Stimulated activated CD4-positive, alpha-beta T cell treated with anti-CD3 and anti-CD28 coated beads, Interleukin-4, amount 100 ng/mL, for 24 hours (primary cell): ENCODE results near the gene ETV6.

ENCODE experiments used
- DNase-seq: peaks from one replicate; pipeline ENCODE4 v3.0.0-alpha.2; 2020

Gene ETV6

GRCh38 chr12:11697670-11698387, 48.4 kb downstream of the ETV6 start:
- no peak for DNase-seq

DNA sequence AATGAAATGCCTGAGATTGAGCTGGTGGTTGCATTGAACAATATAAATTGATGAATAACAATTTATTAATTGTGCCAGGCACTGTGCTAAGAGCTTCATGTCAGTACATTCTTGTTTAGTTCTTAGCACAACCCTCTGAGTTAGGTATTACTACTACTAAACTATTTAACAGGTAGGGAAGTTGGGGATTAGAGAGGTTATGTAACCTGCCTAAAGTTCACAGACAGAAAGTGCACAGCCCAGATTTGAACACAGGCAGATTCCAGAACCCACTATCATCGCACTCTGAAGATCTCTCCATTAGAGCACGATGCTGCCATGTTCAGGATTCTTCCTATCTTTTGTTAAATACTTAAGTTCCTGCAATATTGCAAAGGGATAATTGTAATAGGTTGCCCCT, 49.3 kb downstream of the ETV6 start:
- no peak for DNase-seq

DNA sequence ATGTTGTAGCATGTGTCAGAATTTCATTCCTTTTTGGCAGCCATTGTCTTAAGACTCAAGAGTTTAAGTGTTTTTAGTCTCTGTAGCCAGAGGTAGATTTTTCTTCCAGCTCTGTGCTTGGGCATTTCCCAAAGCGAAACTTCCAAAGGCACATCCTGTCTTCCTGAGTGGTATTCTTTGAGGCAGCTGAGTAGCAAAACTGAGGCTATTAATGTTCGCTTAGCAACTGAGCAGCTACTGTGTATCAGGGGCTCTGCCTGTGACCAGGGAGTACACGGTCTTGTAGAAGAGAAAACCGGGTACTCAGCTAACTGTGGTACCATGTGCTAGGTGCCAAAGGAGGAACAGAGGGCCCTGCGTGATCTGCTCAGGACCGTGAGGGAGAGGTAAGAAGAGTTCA, 52.0 kb downstream of the ETV6 start:
- no peak for DNase-seq

DNA sequence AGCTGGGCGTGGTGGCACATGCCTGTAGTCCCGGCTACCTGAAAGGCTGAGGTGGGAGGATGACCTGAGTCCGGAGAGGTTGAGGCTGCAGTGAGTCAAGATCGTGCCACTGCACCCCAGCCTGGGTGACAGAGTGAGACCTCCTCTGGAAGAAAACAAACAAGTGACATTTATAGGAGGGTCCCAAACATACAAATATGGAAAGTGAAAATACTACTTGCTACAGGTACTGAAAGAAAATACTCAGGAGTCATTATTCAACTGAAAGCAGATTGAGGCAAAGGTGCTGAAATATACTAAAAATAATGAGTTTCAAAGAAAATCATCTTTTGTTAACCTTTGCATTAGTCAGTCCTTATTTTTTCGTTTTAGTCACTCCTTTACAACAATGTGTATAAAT, 53.5 kb downstream of the ETV6 start:
- peak; percentile 8 for DNase-seq

GRCh38 chr12:11703378-11703777, 53.9 kb downstream of the ETV6 start:
- no peak for DNase-seq

- no peak for DNase-seq
Observed at GRCh38 chr12:11704089-11704488, 54.6 kb downstream of the ETV6 start.

DNA sequence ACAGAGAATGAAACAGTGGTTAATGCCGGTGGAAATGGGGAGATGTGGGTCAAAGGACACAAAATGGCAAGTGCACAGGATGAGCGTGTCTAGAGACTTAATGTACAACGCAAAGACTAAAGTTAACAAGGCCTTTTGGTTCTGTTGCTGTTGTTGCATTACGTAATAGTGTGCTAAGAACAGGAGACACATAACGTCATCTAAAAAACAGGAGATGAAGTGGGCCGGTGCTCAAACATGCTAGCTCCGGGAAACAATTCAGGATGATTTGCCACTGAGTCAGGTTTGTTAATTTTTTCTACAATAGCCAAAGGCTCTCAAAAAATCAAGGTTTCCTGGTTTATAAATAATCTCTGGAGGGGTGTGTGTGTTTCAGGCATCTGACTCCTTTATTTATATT, 55.5 kb downstream of the ETV6 start:
- DNase-seq, result no peak

- no peak for DNase-seq
Observed at GRCh38 chr12:11706509-11707379, 57.3 kb downstream of the ETV6 start.

- no peak for DNase-seq
Observed at GRCh38 chr12:11707535-11707934, 58.1 kb downstream of the ETV6 start.

GRCh38 chr12:11709513-11709912, 60.0 kb downstream of the ETV6 start:
- DNase-seq, result no peak

GRCh38 chr12:11710431-11710830, 61.0 kb downstream of the ETV6 start:
- DNase-seq, result no peak

DNA sequence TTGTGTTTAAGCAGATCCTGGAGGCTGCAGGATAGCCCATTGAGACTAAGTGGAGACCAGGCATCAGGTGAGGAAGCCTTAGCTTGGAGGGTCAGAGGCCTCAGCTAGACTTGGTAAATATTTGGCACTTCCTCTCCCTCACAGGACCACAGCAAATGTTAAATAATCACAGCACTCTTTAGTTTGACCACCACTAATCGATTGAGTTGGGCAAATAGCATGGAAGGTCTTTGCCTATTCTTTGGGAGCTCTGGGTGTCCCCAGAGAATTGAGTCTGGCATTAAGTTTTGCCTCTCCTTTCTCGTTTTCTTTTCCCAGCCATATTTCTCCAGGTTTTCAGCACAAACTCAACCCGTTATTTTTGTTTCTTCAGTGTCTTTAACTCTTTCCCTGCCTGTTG, 61.4 kb downstream of the ETV6 start:
- no peak for DNase-seq

- no peak for DNase-seq
Observed at GRCh38 chr12:11711651-11712327, 62.3 kb downstream of the ETV6 start.

GRCh38 chr12:11712491-11712890, 63.0 kb downstream of the ETV6 start:
- DNase-seq, result no peak

GRCh38 chr12:11713202-11713601, 63.7 kb downstream of the ETV6 start:
- DNase-seq, result no peak

DNA sequence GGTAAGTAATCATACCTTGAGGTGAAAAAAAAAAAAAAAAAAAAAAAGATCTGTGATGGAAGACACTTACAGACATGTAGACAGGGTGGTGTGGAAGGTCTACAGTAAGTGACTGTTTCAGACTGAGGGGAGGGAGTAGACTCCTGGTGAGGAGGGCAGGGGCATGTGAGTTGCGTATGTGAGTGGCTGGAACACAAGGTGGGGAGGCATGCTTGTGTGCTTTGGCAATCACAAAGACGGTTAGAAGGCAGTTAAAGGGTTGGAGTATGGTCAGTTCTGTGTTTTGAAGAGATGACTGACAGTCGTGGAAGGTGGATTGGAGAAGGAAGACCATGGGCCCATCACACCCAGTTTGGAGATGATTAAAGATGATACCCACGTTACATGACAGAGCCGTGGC, 65.2 kb downstream of the ETV6 start:
- no peak for DNase-seq

DNA sequence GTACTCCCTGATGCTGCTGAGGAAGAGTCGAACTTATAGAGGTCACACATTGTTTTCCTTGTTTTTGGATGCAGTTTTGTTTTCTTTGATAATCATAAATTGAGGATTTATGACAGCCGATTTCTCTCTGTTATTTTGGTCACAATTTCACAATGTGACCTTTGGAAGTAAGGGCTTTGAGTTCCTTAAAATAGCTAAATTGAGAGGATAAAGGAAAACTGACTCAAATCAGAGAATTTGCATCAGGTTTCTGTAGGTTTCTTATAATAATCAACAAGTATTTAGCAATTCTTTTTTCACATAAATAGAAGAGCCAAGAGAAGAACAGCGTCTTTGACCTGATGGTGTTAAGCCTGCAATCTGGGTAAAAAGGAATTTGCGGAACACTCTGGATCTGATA, 66.1 kb downstream of the ETV6 start:
- no peak for DNase-seq

DNA sequence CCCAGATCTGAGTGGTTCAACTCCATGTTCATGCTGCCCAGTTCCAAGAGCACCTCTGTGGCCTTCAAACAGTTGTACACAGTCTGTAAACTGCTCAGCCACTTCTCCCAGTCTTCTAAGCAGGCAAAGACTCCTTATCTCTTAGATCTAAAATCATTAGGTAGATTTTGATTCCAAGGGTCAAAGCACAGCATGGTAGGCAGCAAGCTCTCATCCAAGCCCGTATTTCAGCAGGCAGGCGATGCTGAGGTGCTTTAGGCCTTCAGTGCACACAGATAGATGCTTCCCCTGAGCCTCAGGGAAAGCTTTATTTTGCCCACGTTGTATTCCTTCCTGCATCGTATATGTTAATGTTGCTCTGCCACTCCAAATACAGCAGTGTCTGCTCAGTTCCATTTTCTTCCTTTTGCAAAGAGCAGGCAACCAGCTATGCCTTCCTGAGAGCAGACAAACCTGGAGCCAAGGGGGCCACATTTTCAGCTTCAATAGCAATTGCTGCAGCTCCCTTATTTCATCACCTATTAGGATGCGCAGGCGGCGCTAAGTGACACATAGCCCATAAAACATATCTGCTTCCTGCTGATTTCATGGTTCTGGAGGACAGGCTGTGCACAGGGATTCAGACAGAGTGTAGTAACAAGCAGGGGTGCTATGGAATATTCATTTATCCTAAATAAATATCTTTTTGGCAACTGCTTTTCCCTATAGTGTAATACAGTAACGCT, 67.5 kb downstream of the ETV6 start:
- DNase-seq, result no peak

DNA sequence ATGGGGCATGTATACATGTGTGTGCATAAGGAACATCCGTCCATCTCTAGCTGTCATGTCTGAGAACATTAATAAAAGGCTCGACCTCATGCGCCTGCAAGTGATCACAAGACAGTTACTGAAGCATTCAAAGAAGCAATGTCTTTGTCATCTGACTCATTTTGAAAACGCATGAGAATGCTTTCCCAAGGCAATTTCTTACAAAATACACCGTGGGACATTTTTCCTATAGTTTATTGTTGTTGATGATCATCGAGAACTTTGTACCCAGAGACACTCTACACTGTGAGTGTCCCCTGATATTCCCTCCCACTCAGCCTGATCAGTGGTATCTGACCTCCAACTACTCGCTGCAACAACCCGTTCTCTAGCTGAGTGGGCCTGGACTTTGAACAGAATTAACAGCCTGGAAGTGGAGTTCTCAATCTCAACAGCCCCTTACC, 68.1 kb downstream of the ETV6 start:
- no peak for DNase-seq

GRCh38 chr12:11718105-11718504, 68.6 kb downstream of the ETV6 start:
- no peak for DNase-seq

DNA sequence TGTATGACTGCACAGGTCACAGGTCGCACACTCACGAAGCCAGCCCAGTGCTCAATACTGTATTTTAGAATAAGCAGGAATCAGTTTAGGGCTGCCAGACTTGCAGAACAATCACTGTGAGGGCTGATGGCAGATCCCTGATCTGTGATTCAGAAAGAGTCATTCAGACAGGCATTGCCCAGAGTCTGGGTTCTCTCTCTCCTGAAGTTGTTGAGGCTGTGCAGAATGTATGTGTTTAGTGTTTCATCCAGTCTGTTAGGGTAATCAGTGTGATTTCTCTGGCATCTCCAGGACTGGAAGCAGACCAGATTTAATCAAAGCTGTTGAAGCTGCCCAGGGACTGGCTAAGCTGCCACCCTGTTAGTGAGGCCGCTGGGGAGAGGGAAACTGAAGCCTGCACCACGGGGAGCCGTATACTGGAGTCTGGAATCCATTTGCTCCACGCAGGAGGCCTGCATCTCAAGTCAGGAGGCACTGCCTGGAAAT, 69.3 kb downstream of the ETV6 start:
- no peak for DNase-seq

GRCh38 chr12:11719678-11720099, 70.2 kb downstream of the ETV6 start:
- peak; percentile 44 for DNase-seq

DNA sequence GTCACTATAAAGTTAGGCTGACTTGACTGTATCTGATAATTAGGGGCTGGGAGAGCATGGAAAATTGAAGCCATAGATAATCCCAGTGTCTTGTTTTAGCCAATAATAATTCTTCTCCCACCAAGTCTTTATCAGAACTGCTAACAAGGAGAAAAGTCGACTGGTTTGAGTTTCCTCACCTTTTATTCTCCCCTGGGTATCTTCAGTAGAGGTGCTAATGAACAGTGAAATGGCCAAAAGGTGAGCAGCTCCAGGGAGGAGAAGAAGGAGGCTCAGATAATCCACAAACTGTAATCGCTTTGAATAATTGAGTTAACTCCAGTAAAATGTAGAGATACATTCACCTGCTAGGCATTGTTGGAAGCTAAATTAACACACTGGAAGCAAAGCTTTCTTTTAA, 72.6 kb downstream of the ETV6 start:
- DNase-seq, result no peak
